CD4-positive, CD25-positive, alpha-beta regulatory T cell (primary cell): ENCODE data around the gene RIOK2. TPM values are rescaled to one million over a fixed set of nuclear protein-coding genes. Genes with fewer than 3 reads are reported as not detected.

Experiments
- ATAC-seq, 2 donors: fragments of 150-1000 bp; cut with Tn5 transposase; one replicate each; pipeline ENCODE4 v1.10.0; 2021; ENCODE audit warnings: low read depth in 2 of 2, moderate number of reproducible peaks in 2 of 2, moderate library complexity in 1 of 2
- DNase-seq, 3 donors: peaks; one replicate each; pipeline versions ENCODE4 v3.0.0 to v3.0.0-alpha.2; 2012 to 2022; ENCODE audit warnings: mixed read lengths in 1 of 3
- H3K27ac ChIP-seq: one replicate; pipeline ENCODE4 v1.7.0; 2013; ENCODE audit warnings: mild to moderate bottlenecking, low read length; ENCODE audit not compliant: insufficient read depth, poor library complexity, severe bottlenecking
- H3K27me3 ChIP-seq: one replicate; pipeline ENCODE4 v1.7.0; 2013; ENCODE audit warnings: low read length; ENCODE audit not compliant: control insufficient read depth, insufficient read depth
- H3K36me3 ChIP-seq: one replicate; pipeline ENCODE4 v1.7.0; 2013; ENCODE audit warnings: mild to moderate bottlenecking, low read length, moderate library complexity; ENCODE audit not compliant: control insufficient read depth, insufficient read depth
- H3K4me1 ChIP-seq: 2 replicates; pipeline ENCODE4 v1.7.0; 2013; ENCODE audit warnings: mild to moderate bottlenecking, low read length; ENCODE audit not compliant: insufficient read depth, control insufficient read depth, poor library complexity, severe bottlenecking
- H3K4me3 ChIP-seq: one replicate; pipeline ENCODE4 v1.7.0; 2013; ENCODE audit warnings: low read depth, mild to moderate bottlenecking, low read length, moderate library complexity
- H3K9me3 ChIP-seq, 2 experiments: 1 replicate in 1 of 2; 2 replicates in 1 of 2; pipeline ENCODE4 v1.7.0; 2013; ENCODE audit warnings: low read length in 2 of 2, mild to moderate bottlenecking in 1 of 2, moderate library complexity in 1 of 2; ENCODE audit not compliant: control insufficient read depth in 2 of 2
- H3K27ac Mint-ChIP-seq, 3 donors: one replicate each; pipeline ENCODE4 v1.8.0; 2020 to 2022; ENCODE audit warnings: mild to moderate bottlenecking in 3 of 3, mixed read lengths in 3 of 3, moderate library complexity in 2 of 3
- H3K27me3 Mint-ChIP-seq: one replicate; pipeline ENCODE4 v1.8.0; 2022; ENCODE audit warnings: mild to moderate bottlenecking, mixed read lengths
- H3K36me3 Mint-ChIP-seq: one replicate; pipeline ENCODE4 v1.8.0; 2020; ENCODE audit warnings: mixed read lengths
- H3K4me1 Mint-ChIP-seq, 4 donors: one replicate each; pipeline ENCODE4 v1.8.0; 2020 to 2022; ENCODE audit warnings: mixed read lengths in 4 of 4, mild to moderate bottlenecking in 1 of 4
- H3K4me3 Mint-ChIP-seq, 4 donors: one replicate each; pipeline ENCODE4 v1.8.0; 2020 to 2022; ENCODE audit warnings: mild to moderate bottlenecking in 4 of 4, mixed read lengths in 4 of 4, moderate library complexity in 3 of 4
- H3K9me3 Mint-ChIP-seq, 7 donors: one replicate each; pipeline ENCODE4 v1.8.0; 2020 to 2022; ENCODE audit warnings: mixed read lengths in 7 of 7, mild to moderate bottlenecking in 3 of 7, moderate library complexity in 2 of 7
- polyA plus RNA-seq, 4 donors: library from polyadenylated mRNA; unstranded; fragments of 300-500 nt; fragmentation: Illumina TruSeq; gene quantifications; one replicate each; pipeline ENCODE4 v1.2.3, GENCODE V29; 2021
- total RNA-seq: library from RNA; stranded (reverse); gene quantifications from one replicate; pipeline ENCODE4 v1.2.3, GENCODE V29; 2022

Gene RIOK2
- total and polyA plus RNA-seq, 5 donors from 2014 or later: 22.9 to 34.3 (median 24.8) TPM

DNA sequence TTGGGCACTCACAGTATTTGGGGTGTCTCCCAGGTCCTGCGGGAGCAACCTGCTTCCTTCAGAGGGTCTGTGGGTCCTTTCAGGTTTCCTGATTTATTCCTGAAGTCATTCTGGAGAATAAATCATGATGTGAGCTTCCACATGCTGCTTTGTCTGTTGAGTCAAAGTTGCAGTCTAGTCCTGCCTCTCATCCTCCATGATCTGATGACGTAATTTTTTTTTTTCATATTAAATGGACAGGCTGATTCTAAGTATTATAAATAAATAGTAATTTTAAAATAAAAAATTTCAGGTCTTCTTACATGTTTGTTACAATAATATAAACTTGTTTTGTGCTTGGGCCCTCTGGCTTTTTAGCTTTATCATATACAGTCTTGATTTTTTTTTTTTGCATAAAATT, 26.3 kb upstream of the RIOK2 start:
- Mint-ChIP-seq H3K36me3 (no peaks in the 10 kb centered on the region), H3K27ac (no peak overlapping the region), H3K27me3 (peaks cover 40% of the 10 kb centered on the region), H3K9me3 (peaks cover under 1 to 20% (median 7%) of the 10 kb centered on the region in 7 donors), H3K4me1 (no peaks in the 10 kb centered on the region), H3K4me3 (no peak overlapping the region)
- ATAC-seq (no peak), DNase-seq (no peak)
- Histone ChIP-seq H3K4me3 (no peak overlapping the region), H3K4me1 (no peaks in the 10 kb centered on the region), H3K9me3 (peaks cover 6 to 7% of the 10 kb centered on the region in 2 experiments), H3K36me3 (no peaks in the 10 kb centered on the region), H3K27me3 (peaks cover 14% of the 10 kb centered on the region), H3K27ac (no peak overlapping the region)

DNA sequence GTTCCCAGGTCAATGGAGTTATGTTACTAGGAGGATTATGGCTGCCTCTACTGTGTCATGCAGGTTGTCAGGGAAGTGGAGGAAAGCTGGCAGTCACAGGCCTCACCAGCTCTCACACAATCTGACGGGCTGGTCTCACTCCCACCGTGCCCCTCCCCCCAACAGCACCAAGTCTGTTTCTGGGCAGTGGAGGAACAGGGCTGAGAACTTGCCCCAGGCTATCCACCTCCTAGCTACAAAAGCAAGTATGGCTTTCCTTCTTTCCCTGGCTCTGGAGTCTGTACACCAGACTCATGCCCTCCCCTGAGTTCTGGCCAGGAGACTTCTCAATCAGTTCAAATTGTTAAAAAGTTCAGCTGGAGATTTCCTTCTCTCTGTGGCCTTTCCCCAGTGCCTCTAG, 25.7 kb upstream of the RIOK2 start:
- no peaks in the 10 kb centered on the region for H3K36me3 Mint-ChIP-seq

DNA sequence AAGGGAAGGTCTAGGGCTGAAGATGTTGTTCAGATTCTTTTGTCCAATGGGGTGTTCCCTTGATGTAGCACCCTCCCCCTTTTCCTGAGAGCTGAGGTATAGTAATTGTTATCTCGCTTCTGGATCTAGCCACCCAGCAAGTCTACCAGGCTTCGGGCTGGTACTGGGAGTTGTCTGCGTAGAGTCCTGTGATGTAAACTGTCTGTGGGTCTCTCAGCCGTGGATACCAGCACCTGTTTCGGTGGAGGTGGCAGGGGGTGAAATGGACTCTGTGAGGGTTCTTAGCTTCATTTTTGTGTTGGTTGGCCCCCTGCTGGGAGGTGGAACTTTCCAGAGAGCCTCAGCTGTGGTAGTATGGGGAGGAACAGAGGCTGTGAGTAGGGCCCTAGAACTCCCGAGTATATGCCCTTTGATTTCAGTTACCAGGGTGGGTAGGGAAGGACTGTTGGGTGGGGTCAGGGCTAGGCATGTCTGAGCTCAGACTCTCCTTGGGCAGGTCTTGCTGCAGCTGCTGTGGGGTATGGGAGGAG, 25.2 kb upstream of the RIOK2 start:
- H3K4me1 Mint-ChIP-seq: no peaks in the 10 kb centered on the region

More for the DNA sequence above, 25.7 kb upstream of the RIOK2 start:
- DNase-seq (no peak), ATAC-seq (no peak)
- peaks cover 0 to 14% (median 5%) of the 10 kb centered on the region in 7 donors for H3K9me3 Mint-ChIP-seq
- no peak overlapping the region for H3K4me3 ChIP-seq
- no peaks in the 10 kb centered on the region for H3K4me1 ChIP-seq
- peaks cover 18% of the 10 kb centered on the region for H3K27me3 ChIP-seq
- no peak overlapping the region for H3K4me3 Mint-ChIP-seq
- H3K36me3 ChIP-seq: no peaks in the 10 kb centered on the region
- H3K4me1 Mint-ChIP-seq: no peaks in the 10 kb centered on the region
- no peak overlapping the region for H3K27ac ChIP-seq
- peaks cover 3 to 4% of the 10 kb centered on the region in 2 experiments for H3K9me3 ChIP-seq
- peaks cover 41% of the 10 kb centered on the region for H3K27me3 Mint-ChIP-seq
- H3K27ac Mint-ChIP-seq: no peak overlapping the region

DNA sequence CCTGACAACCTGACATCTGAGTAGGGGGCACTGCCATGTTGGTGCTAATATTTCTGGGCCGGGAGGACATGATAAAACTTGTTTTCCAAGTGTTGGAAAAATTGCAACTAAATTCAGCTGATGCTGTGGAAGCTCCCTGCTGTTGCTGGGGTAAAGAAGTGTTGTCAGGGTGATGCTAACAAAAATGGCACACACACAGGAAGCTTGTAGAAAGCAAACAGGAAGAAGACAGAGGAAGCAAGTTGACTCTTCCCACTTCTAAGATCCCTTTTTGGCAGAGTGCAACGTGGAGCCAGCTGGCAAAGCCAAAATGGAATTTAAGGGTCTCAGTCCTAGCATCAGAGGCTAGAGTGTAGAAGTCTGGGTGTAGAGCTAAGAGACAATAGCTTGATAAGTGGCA, 11.3 kb upstream of the RIOK2 start:
- H3K9me3 Mint-ChIP-seq: peaks cover 0 to 11% (median 0%) of the 10 kb centered on the region in 7 donors
- peak in 1 of 3 donors; percentile 11 for DNase-seq

More for the DNA sequence above, 25.2 kb upstream of the RIOK2 start:
- no peaks in the 10 kb centered on the region for H3K4me1 ChIP-seq
- H3K36me3 Mint-ChIP-seq: no peaks in the 10 kb centered on the region
- ATAC-seq: no peak
- H3K27ac Mint-ChIP-seq: no peak overlapping the region
- no peak overlapping the region for H3K4me3 ChIP-seq
- no peaks in the 10 kb centered on the region for H3K36me3 ChIP-seq
- peaks cover 42% of the 10 kb centered on the region for H3K27me3 Mint-ChIP-seq
- DNase-seq: no peak
- peaks cover 0 to 4% of the 10 kb centered on the region in 2 experiments for H3K9me3 ChIP-seq
- peaks cover 18% of the 10 kb centered on the region for H3K27me3 ChIP-seq
- H3K27ac ChIP-seq: no peak overlapping the region
- H3K4me3 Mint-ChIP-seq: no peak overlapping the region
- peaks cover 0 to 9% (median 4%) of the 10 kb centered on the region in 7 donors for H3K9me3 Mint-ChIP-seq

DNA sequence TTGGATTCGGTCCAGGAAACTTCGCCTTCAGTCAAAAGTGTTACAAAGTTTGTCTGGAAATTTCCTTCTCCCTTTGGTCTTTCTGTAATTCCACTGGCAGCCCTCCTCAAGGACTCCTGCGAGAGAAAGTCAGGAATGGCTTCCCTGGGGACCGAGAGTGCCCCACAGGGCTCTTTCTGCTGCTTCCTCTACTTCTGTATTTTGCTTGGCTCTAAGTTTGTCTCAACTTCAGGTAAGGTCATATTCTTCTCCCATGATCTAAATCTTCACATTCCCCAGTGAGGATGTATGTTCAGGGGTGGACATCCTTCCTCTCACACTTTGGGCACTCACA, 10.3 kb upstream of the RIOK2 start:
- Mint-ChIP-seq H3K36me3 (no peaks in the 10 kb centered on the region), H3K9me3 (peaks cover 0 to 11% (median 0%) of the 10 kb centered on the region in 7 donors), H3K4me3 (no peak overlapping the region), H3K27me3 (peaks cover 8% of the 10 kb centered on the region), H3K4me1 (peaks cover 0 to 11% (median 5%) of the 10 kb centered on the region in 4 donors), H3K27ac (no peak overlapping the region)
- ATAC-seq (no peak), DNase-seq (no peak)
- Histone ChIP-seq H3K27ac (no peak overlapping the region), H3K4me3 (no peak overlapping the region), H3K4me1 (peaks cover 5% of the 10 kb centered on the region), H3K9me3 (peaks cover 0 to 8% of the 10 kb centered on the region in 2 experiments), H3K36me3 (no peaks in the 10 kb centered on the region), H3K27me3 (no peaks in the 10 kb centered on the region)

More for the DNA sequence above, 11.3 kb upstream of the RIOK2 start:
- Mint-ChIP-seq H3K36me3 (no peaks in the 10 kb centered on the region), H3K4me3 (peak overlapping the region in 1 of 4 donors; percentile 8), H3K4me1 (peaks cover 0 to 11% (median 5%) of the 10 kb centered on the region in 4 donors), H3K27me3 (peaks cover 17% of the 10 kb centered on the region), H3K27ac (peak overlapping the region in 1 of 3 donors; percentile 6)
- Histone ChIP-seq H3K4me1 (peaks cover 5% of the 10 kb centered on the region), H3K27ac (no peak overlapping the region), H3K27me3 (no peaks in the 10 kb centered on the region), H3K36me3 (no peaks in the 10 kb centered on the region), H3K9me3 (peaks cover 0 to 8% of the 10 kb centered on the region in 2 experiments), H3K4me3 (no peak overlapping the region)
- no peak for ATAC-seq

DNA sequence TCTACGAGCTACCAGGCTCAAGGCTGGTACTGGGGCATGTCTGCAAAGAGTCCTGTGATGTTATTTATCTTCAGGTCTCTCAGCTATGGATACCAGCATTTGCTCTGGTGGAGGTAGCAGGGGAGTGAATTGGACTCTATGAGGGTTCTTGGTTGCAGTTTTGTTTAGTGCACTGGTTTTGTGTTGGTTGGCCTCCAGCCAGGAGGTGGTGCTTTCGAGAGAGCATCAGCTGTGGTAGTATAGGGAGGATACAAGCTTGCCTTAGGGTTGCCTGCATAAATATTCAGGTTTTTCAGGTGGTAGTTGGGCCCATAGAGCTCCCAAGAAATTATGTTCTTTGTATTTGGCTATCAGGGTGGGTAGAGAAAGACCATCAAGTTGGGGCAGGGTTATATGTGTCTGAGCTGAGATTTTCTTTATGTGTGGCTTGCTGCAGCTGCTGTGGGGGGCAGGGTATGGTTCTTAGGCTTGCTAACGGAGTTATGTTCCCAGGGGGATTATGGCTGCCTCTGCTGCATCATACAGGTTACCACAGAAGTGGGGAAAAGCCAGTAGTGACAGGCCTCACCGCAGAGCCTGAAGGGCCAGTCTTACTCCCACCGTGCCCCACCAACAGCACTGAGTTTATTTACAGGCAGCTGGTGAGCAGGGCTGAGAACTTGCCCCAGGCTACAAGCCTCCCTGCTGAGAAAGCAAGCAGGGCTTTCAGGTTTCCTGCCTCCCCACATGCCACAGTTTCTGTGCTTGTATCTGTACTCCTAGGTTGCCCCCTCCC, 9.7 kb upstream of the RIOK2 start:
- H3K36me3 Mint-ChIP-seq: no peaks in the 10 kb centered on the region
- peaks cover 0 to 11% (median 5%) of the 10 kb centered on the region in 4 donors for H3K4me1 Mint-ChIP-seq
- no peak overlapping the region for H3K27ac ChIP-seq
- peaks cover 0 to 8% of the 10 kb centered on the region in 2 experiments for H3K9me3 ChIP-seq
- no peaks in the 10 kb centered on the region for H3K27me3 ChIP-seq
- no peak overlapping the region for H3K4me3 Mint-ChIP-seq
- DNase-seq: no peak
- H3K27me3 Mint-ChIP-seq: peaks cover 8% of the 10 kb centered on the region
- H3K36me3 ChIP-seq: no peaks in the 10 kb centered on the region
- ATAC-seq: no peak
- no peak overlapping the region for H3K27ac Mint-ChIP-seq
- H3K9me3 Mint-ChIP-seq: peaks cover 0 to 11% (median 0%) of the 10 kb centered on the region in 7 donors
- H3K4me1 ChIP-seq: peaks cover 5% of the 10 kb centered on the region
- H3K4me3 ChIP-seq: no peak overlapping the region

DNA sequence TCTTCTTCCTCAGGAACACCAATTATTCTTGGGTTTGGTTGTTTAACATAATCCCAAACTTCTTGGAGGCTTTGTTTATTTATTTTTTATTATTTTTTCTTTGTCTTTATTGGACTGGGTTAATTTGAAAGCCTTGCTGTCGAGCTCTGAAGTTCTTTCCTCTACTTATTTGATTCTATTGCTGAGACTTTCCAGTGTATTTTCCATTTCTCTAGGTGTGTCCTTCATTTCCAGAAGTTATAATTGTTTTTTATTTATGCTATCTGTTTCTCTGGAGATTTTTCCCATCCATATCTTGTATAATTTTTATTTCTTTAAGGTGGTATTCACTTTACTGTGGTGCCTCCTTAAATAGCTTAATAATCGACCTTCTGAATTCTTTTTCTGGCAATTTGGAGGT, 8.8 kb upstream of the RIOK2 start:
- H3K27ac ChIP-seq: no peak overlapping the region
- DNase-seq (no peak), ATAC-seq (no peak)
- H3K4me1 ChIP-seq: peaks cover 5% of the 10 kb centered on the region
- no peak overlapping the region for H3K4me3 ChIP-seq
- Mint-ChIP-seq H3K4me1 (peaks cover 0 to 11% (median 5%) of the 10 kb centered on the region in 4 donors), H3K9me3 (peaks cover 0 to 11% (median 1%) of the 10 kb centered on the region in 7 donors), H3K4me3 (no peak overlapping the region), H3K27ac (no peak overlapping the region), H3K27me3 (peaks cover 8% of the 10 kb centered on the region), H3K36me3 (no peaks in the 10 kb centered on the region)
- peaks cover 2% of the 10 kb centered on the region for H3K27me3 ChIP-seq
- peaks cover 0 to 8% of the 10 kb centered on the region in 2 experiments for H3K9me3 ChIP-seq
- no peaks in the 10 kb centered on the region for H3K36me3 ChIP-seq
